NCI-H526 (cell line): ENCODE data around the gene ATG2A.
A peak's percentile ranks its signal among the peaks of the same experiment; 100 is the strongest.

Experiments used
- DNase-seq, 2 experiments: peaks; one replicate each; lab custom pipeline; 2025; lab: John Stamatoyannopoulos, UW

The ATG2A gene

GRCh38 chr11:64885367-64886286 is 31.4 kb downstream of the ATG2A start:
- no peak for DNase-seq

- DNase-seq: no peak
Measured at GRCh38 chr11:64884019-64884418, 33.0 kb downstream of the ATG2A start.

- no peak for DNase-seq
Measured at GRCh38 chr11:64883575-64883974, 33.4 kb downstream of the ATG2A start.

- no peak for DNase-seq
Measured at GRCh38 chr11:64882243-64882642, 34.8 kb downstream of the ATG2A start.

GRCh38 chr11:64881476-64881875 is 35.5 kb downstream of the ATG2A start:
- no peak for DNase-seq

GRCh38 chr11:64880240-64881001 is 36.6 kb downstream of the ATG2A start:
- no peak for DNase-seq

GRCh38 chr11:64879244-64879900 is 37.6 kb downstream of the ATG2A start:
- no peak for DNase-seq

- DNase-seq: peak; percentile 96 to 100
Measured at GRCh38 chr11:64878494-64879243, 38.3 kb downstream of the ATG2A start, which contains the start of gene EHD1. Gene EHD1, minus strand, starts transcription at chr11:64878621. Its CDS starts 157 bp downstream, at chr11:64878464.

- DNase-seq: peak in 1 of 2 experiments; percentile 81
Measured at GRCh38 chr11:64878223-64878493, 38.9 kb downstream of the ATG2A start.

GRCh38 chr11:64877390-64878222 is 39.4 kb downstream of the ATG2A start:
- DNase-seq: peak in 1 of 2 experiments; percentile 57

- DNase-seq: peak in 1 of 2 experiments; percentile 54
Measured at GRCh38 chr11:64876835-64877341, 40.1 kb downstream of the ATG2A start.

- DNase-seq: peak in 1 of 2 experiments; percentile 47
Measured at GRCh38 chr11:64876229-64876750, 40.7 kb downstream of the ATG2A start.

- peak in 1 of 2 experiments; percentile 64 for DNase-seq
Measured at GRCh38 chr11:64875369-64876228, 41.4 kb downstream of the ATG2A start.

GRCh38 chr11:64874308-64875240 is 42.4 kb downstream of the ATG2A start:
- peak; percentile 70 to 88 for DNase-seq

GRCh38 chr11:64872790-64873488 is 44.1 kb downstream of the ATG2A start:
- DNase-seq: peak; percentile 98 to 99

- DNase-seq: no peak
Measured at GRCh38 chr11:64871492-64871891, 45.5 kb downstream of the ATG2A start.

GRCh38 chr11:64870893-64871466 is 46.0 kb downstream of the ATG2A start:
- peak in 1 of 2 experiments; percentile 29 for DNase-seq
